ENCODE measurements around the gene BCL7A.
"Not testable (repeated sequence)": the region's sequence is repeated elsewhere in the genome, so short reads cannot be mapped to it uniquely, and the experiment has no call there.

Gene BCL7A

GRCh38 chr12:122104844-122105243 is 83.2 kb downstream of the BCL7A start:
- DNase-seq (ENCODE audit: low spot score): no peak
- no peak overlapping the region for H3K4me3 ChIP-seq (ENCODE audit: low read length in 2 of 2)
- H2BK120ac ChIP-seq (ENCODE audit: low read depth, low read length): no peak overlapping the region
- H3K23ac ChIP-seq (ENCODE audit: low read depth, low read length, poor library complexity): no peak overlapping the region
- H2AFZ ChIP-seq (ENCODE audit: low read length): no peak overlapping the region
- no peak overlapping the region for H4K91ac ChIP-seq (ENCODE audit: low read depth, low read length, poor library complexity)
- H3K4me2 ChIP-seq (ENCODE audit: insufficient read depth, low read length, poor library complexity, severe bottlenecking): no peak overlapping the region
- no peak overlapping the region for H2BK12ac ChIP-seq (ENCODE audit: low read length)
- no peaks in the 10 kb centered on the region for H3K27me3 ChIP-seq (ENCODE audit: control insufficient read depth in 3 of 3, insufficient read depth in 3 of 3, low read depth in 1 of 3, low read length in 3 of 3)
- H3K36me3 ChIP-seq (replicated peaks in 1 of 2; ENCODE audit: control insufficient read depth in 2 of 2, insufficient read depth in 2 of 2, low read length in 2 of 2): no peaks in the 10 kb centered on the region
- H3K9ac ChIP-seq (ENCODE audit: low read depth, low read length, poor library complexity): no peak overlapping the region
- H3K27ac ChIP-seq (replicated peaks; ENCODE audit: low read length): no peak overlapping the region
- no CpG with 5 or more reads among the region's 7 CpGs for WGBS, 2 donors (ENCODE audit: extremely low coverage in 2 of 2, insufficient read length in 2 of 2, insufficient replicate concordance in 1 of 2)
- no peaks in the 10 kb centered on the region for H3K79me1 ChIP-seq (ENCODE audit: low read depth, low read length)
- no peak overlapping the region for H4K8ac ChIP-seq (ENCODE audit: low read depth, low read length)
- H2BK15ac ChIP-seq (ENCODE audit: low read length): no peak overlapping the region
- no peak overlapping the region for H3K18ac ChIP-seq (ENCODE audit: low read length)
- no peak overlapping the region for H2AK5ac ChIP-seq (ENCODE audit: low read depth, low read length)
- no peak overlapping the region for H2BK5ac ChIP-seq (ENCODE audit: low read length)
- H3K14ac ChIP-seq (ENCODE audit: low read length): no peak overlapping the region
- H3K4ac ChIP-seq (ENCODE audit: low read length): no peak overlapping the region
- peaks cover 0 to 3% of the 10 kb centered on the region in 2 donors for H3K4me1 ChIP-seq (ENCODE audit: control insufficient read depth in 2 of 2, insufficient read depth in 1 of 2, low read depth in 1 of 2, low read length in 2 of 2)
- H3K9me3 ChIP-seq (replicated peaks in 1 of 2; ENCODE audit: control insufficient read depth in 2 of 2, insufficient read depth in 1 of 2, low read depth in 1 of 2, low read length in 2 of 2): peaks cover 0 to 6% of the 10 kb centered on the region in 2 donors

- H4K8ac ChIP-seq (ENCODE audit: low read depth, low read length); H2BK12ac ChIP-seq (ENCODE audit: low read length); H3K14ac ChIP-seq (ENCODE audit: low read length); H3K27me3 ChIP-seq (ENCODE audit: control insufficient read depth in 3 of 3, insufficient read depth in 3 of 3, low read depth in 1 of 3, low read length in 3 of 3); H3K23ac ChIP-seq (ENCODE audit: low read depth, low read length, poor library complexity); H3K18ac ChIP-seq (ENCODE audit: low read length); H3K4ac ChIP-seq (ENCODE audit: low read length); H3K79me1 ChIP-seq (ENCODE audit: low read depth, low read length); H3K9me3 ChIP-seq (replicated peaks in 1 of 2; ENCODE audit: control insufficient read depth in 2 of 2, insufficient read depth in 1 of 2, low read depth in 1 of 2, low read length in 2 of 2); H2BK5ac ChIP-seq (ENCODE audit: low read length); H3K4me3 ChIP-seq (ENCODE audit: low read length in 2 of 2); H3K4me1 ChIP-seq (ENCODE audit: control insufficient read depth in 2 of 2, insufficient read depth in 1 of 2, low read depth in 1 of 2, low read length in 2 of 2); H3K36me3 ChIP-seq (replicated peaks in 1 of 2; ENCODE audit: control insufficient read depth in 2 of 2, insufficient read depth in 2 of 2, low read length in 2 of 2); H2BK15ac ChIP-seq (ENCODE audit: low read length); H4K91ac ChIP-seq (ENCODE audit: low read depth, low read length, poor library complexity); H3K9ac ChIP-seq (ENCODE audit: low read depth, low read length, poor library complexity); H2AK5ac ChIP-seq (ENCODE audit: low read depth, low read length); H2AFZ ChIP-seq (ENCODE audit: low read length); H3K27ac ChIP-seq (replicated peaks; ENCODE audit: low read length); H2BK120ac ChIP-seq (ENCODE audit: low read depth, low read length); H3K4me2 ChIP-seq (ENCODE audit: insufficient read depth, low read length, poor library complexity, severe bottlenecking); DNase-seq (ENCODE audit: low spot score): not testable (repeated sequence)
- no CpG with 5 or more reads among the region's 11 CpGs for WGBS, 2 donors (ENCODE audit: extremely low coverage in 2 of 2, insufficient read length in 2 of 2, insufficient replicate concordance in 1 of 2)
Measured at GRCh38 chr12:122105496-122105895, 83.8 kb downstream of the BCL7A start.

GRCh38 chr12:122106843-122107242 is 85.2 kb downstream of the BCL7A start:
- Histone ChIP-seq H3K4me2 (ENCODE audit: insufficient read depth, low read length, poor library complexity, severe bottlenecking) (no peak overlapping the region), H3K27ac (replicated peaks; ENCODE audit: low read length) (no peak overlapping the region), H2BK5ac (ENCODE audit: low read length) (no peak overlapping the region), H3K9me3 (replicated peaks in 1 of 2; ENCODE audit: control insufficient read depth in 2 of 2, insufficient read depth in 1 of 2, low read depth in 1 of 2, low read length in 2 of 2) (peaks cover 0 to 6% of the 10 kb centered on the region in 2 donors), H2BK15ac (ENCODE audit: low read length) (no peak overlapping the region), H3K9ac (ENCODE audit: low read depth, low read length, poor library complexity) (no peak overlapping the region), H3K18ac (ENCODE audit: low read length) (no peak overlapping the region), H3K4me1 (ENCODE audit: control insufficient read depth in 2 of 2, insufficient read depth in 1 of 2, low read depth in 1 of 2, low read length in 2 of 2) (peaks cover 0 to 3% of the 10 kb centered on the region in 2 donors), H3K79me1 (ENCODE audit: low read depth, low read length) (no peaks in the 10 kb centered on the region), H3K4me3 (ENCODE audit: low read length in 2 of 2) (no peak overlapping the region), H3K27me3 (ENCODE audit: control insufficient read depth in 3 of 3, insufficient read depth in 3 of 3, low read depth in 1 of 3, low read length in 3 of 3) (no peaks in the 10 kb centered on the region), H4K8ac (ENCODE audit: low read depth, low read length) (no peak overlapping the region), H2AFZ (ENCODE audit: low read length) (no peak overlapping the region), H2AK5ac (ENCODE audit: low read depth, low read length) (peak overlapping the region; percentile 27), H4K91ac (ENCODE audit: low read depth, low read length, poor library complexity) (no peak overlapping the region), H2BK12ac (ENCODE audit: low read length) (no peak overlapping the region), H3K14ac (ENCODE audit: low read length) (peak overlapping the region; percentile 27), H2BK120ac (ENCODE audit: low read depth, low read length) (no peak overlapping the region), H3K4ac (ENCODE audit: low read length) (no peak overlapping the region), H3K36me3 (replicated peaks in 1 of 2; ENCODE audit: control insufficient read depth in 2 of 2, insufficient read depth in 2 of 2, low read length in 2 of 2) (no peaks in the 10 kb centered on the region), H3K23ac (ENCODE audit: low read depth, low read length, poor library complexity) (peak overlapping the region; percentile 48)
- no CpG with 5 or more reads among the region's 8 CpGs for WGBS, 2 donors (ENCODE audit: extremely low coverage in 2 of 2, insufficient read length in 2 of 2, insufficient replicate concordance in 1 of 2)
- DNase-seq (ENCODE audit: low spot score): no peak

- peak overlapping the region; percentile 27 for H2AK5ac ChIP-seq (ENCODE audit: low read depth, low read length)
- no peak overlapping the region for H2BK12ac ChIP-seq (ENCODE audit: low read length)
- no CpG with 5 or more reads among the region's 6 CpGs for WGBS, 2 donors (ENCODE audit: extremely low coverage in 2 of 2, insufficient read length in 2 of 2, insufficient replicate concordance in 1 of 2)
- H4K91ac ChIP-seq (ENCODE audit: low read depth, low read length, poor library complexity): no peak overlapping the region
- no peak overlapping the region for H3K4ac ChIP-seq (ENCODE audit: low read length)
- H3K14ac ChIP-seq (ENCODE audit: low read length): peak overlapping the region; percentile 27
- H4K8ac ChIP-seq (ENCODE audit: low read depth, low read length): no peak overlapping the region
- H2BK5ac ChIP-seq (ENCODE audit: low read length): no peak overlapping the region
- no peak overlapping the region for H2BK15ac ChIP-seq (ENCODE audit: low read length)
- no peak overlapping the region for H3K4me2 ChIP-seq (ENCODE audit: insufficient read depth, low read length, poor library complexity, severe bottlenecking)
- H3K27ac ChIP-seq (replicated peaks; ENCODE audit: low read length): no peak overlapping the region
- H3K23ac ChIP-seq (ENCODE audit: low read depth, low read length, poor library complexity): peak overlapping the region; percentile 48
- peaks cover 0 to 4% of the 10 kb centered on the region in 2 donors for H3K9me3 ChIP-seq (replicated peaks in 1 of 2; ENCODE audit: control insufficient read depth in 2 of 2, insufficient read depth in 1 of 2, low read depth in 1 of 2, low read length in 2 of 2)
- no peaks in the 10 kb centered on the region for H3K36me3 ChIP-seq (replicated peaks in 1 of 2; ENCODE audit: control insufficient read depth in 2 of 2, insufficient read depth in 2 of 2, low read length in 2 of 2)
- H3K18ac ChIP-seq (ENCODE audit: low read length): peak overlapping the region; percentile 29
- H3K4me3 ChIP-seq (ENCODE audit: low read length in 2 of 2): no peak overlapping the region
- no peak overlapping the region for H2AFZ ChIP-seq (ENCODE audit: low read length)
- H3K79me1 ChIP-seq (ENCODE audit: low read depth, low read length): no peaks in the 10 kb centered on the region
- H3K4me1 ChIP-seq (ENCODE audit: control insufficient read depth in 2 of 2, insufficient read depth in 1 of 2, low read depth in 1 of 2, low read length in 2 of 2): peaks cover 0 to 3% of the 10 kb centered on the region in 2 donors
- H2BK120ac ChIP-seq (ENCODE audit: low read depth, low read length): no peak overlapping the region
- H3K27me3 ChIP-seq (ENCODE audit: control insufficient read depth in 3 of 3, insufficient read depth in 3 of 3, low read depth in 1 of 3, low read length in 3 of 3): no peaks in the 10 kb centered on the region
- no peak overlapping the region for H3K9ac ChIP-seq (ENCODE audit: low read depth, low read length, poor library complexity)
- DNase-seq (ENCODE audit: low spot score): no peak
Measured at GRCh38 chr12:122107261-122107660, 85.6 kb downstream of the BCL7A start.
